ENCODE data around the gene ADCY3. TPM values are rescaled to one million over a fixed set of nuclear protein-coding genes. Genes with fewer than 3 reads are reported as not detected.

The ADCY3 gene
- total RNA-seq, 1 donor from 2014 or later = 46.2 TPM

DNA sequence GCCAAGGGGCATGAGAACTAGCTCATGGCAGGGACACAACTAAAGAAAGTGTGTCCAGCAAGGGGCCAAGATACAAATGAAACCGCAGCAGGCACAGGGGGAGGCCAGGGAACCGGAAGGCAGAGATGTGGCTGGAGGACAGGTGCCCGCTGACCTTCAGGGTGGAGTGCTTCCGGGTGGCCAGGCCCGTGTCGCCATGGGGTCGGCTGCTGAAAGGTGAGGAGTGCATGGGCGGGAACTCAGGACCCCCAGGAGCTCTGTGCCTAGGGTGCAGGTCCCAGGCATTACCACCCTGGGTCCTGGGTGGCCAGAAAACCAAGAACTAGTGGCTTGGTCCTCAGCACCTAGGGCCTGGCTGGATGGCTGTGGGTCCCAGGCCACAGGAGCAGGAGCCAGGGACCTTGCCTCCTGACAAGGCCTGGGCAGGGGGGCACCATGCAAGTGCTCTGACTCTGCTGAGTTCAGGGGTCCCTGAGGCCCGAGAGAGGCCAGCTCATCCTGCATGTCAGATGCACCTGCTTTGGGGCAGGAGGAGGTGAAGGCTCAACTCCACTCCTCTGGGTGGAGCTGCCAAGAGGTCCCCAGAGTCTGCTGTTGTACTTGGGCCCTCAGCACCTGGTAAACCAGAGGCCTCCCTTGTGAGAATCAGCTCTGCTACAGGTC is 75.9 kb downstream of the ADCY3 start:
- Mint-ChIP-seq H3K27me3 (no peaks in the 10 kb centered on the region), H3K27ac (no peak overlapping the region), H3K36me3 (peaks cover 11% of the 10 kb centered on the region), H3K4me3 (no peak overlapping the region), H3K9me3 (no peaks in the 10 kb centered on the region), H3K4me1 (ENCODE audit: unreplicated experiment) (peaks cover 4% of the 10 kb centered on the region)
- no peak for DNase-seq (ENCODE audit: extremely low spot score, unreplicated experiment)
- TF ChIP-seq, protein P1, sequence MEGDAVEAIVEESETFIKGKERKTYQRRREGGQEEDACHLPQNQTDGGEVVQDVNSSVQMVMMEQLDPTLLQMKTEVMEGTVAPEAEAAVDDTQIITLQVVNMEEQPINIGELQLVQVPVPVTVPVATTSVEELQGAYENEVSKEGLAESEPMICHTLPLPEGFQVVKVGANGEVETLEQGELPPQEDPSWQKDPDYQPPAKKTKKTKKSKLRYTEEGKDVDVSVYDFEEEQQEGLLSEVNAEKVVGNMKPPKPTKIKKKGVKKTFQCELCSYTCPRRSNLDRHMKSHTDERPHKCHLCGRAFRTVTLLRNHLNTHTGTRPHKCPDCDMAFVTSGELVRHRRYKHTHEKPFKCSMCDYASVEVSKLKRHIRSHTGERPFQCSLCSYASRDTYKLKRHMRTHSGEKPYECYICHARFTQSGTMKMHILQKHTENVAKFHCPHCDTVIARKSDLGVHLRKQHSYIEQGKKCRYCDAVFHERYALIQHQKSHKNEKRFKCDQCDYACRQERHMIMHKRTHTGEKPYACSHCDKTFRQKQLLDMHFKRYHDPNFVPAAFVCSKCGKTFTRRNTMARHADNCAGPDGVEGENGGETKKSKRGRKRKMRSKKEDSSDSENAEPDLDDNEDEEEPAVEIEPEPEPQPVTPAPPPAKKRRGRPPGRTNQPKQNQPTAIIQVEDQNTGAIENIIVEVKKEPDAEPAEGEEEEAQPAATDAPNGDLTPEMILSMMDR (conservative IDR thresholded peaks at IDR 0.05) = no peak

DNA sequence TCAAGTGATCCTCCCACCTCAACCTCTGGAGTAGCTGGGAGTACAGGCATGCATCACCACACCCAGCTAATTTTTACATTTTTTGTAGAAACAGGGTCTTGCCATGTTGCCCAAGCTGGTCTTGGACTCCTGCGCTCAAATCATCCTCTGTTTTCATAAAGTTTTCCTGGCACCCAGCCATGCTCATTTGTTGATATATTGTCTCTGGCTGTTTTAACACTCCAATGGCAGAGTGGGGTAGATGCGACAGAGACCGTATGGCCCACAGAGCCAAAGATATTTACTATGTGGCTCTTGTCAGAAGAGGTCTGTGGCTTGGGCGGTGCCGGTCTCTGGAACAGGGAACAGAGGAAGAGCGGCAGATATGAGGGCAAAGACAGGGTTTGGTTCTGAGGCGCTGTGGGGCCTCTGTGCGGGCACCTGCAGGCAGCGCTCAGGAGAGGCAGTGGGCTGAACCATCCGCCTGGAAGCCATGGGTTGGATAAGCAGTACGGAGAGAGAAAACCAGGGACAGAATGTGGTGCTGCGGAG is 76.6 kb downstream of the ADCY3 start:
- DNase-seq (ENCODE audit: extremely low spot score, unreplicated experiment) = no peak
- H3K36me3 Mint-ChIP-seq = peaks cover 11% of the 10 kb centered on the region
- no peak overlapping the region for H3K27ac Mint-ChIP-seq
- H3K27me3 Mint-ChIP-seq = no peaks in the 10 kb centered on the region
- H3K4me3 Mint-ChIP-seq = no peak overlapping the region
- H3K4me1 Mint-ChIP-seq (ENCODE audit: unreplicated experiment) = peaks cover 4% of the 10 kb centered on the region
- no peaks in the 10 kb centered on the region for H3K9me3 Mint-ChIP-seq
- TF ChIP-seq, protein P1 (conservative IDR thresholded peaks at IDR 0.05) = no peak

DNA sequence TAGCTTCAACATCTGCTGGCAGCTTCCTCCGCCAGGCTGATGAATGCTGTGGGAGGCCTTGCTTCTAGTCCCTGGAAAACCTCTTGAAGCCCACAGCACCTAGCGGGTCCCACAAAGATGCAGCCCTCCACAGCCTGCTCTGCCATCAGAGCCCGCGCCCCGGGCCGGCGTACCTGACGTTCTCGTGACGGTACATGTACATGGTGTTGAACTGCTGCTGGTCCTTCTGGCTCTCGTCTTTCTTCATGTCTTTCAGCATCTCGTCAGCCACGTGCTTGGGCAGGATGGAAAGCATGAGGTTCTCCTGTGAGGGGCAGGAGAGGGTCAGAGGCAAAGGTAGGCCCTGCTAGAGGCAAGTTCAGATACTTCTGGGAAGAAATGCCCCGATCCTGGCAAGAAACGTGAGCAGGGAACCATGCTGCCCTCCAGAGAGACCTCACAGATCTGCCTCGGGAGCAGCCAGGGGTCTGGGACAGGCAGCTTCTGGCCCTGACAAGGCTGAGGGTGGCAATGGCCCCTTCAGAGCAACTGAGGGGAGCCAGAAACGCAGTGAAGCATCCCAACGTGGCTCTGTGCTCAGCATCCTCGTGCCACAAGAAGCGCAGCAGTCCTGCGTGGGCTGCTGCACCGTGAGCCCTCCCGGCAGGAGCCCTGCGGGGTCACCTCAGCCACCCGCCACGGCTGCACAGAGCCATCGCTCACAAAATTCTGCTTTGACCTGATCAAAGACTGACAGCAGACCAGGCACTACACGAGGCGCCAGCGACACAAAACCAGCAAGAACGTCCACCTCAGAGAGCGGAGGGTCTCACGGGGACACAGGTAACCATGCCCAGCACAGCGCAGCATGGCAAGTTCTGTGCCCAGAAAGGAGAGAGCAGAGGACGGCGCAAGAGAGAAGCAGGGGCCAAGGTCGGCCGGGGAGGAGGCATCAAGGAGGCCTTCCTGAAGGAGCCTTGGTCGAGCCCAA is 77.7 kb downstream of the ADCY3 start:
- Mint-ChIP-seq H3K4me1 (ENCODE audit: unreplicated experiment) (peaks cover 4% of the 10 kb centered on the region), H3K9me3 (no peaks in the 10 kb centered on the region), H3K4me3 (no peak overlapping the region), H3K27me3 (no peaks in the 10 kb centered on the region), H3K27ac (no peak overlapping the region), H3K36me3 (peaks cover 12% of the 10 kb centered on the region)
- DNase-seq (ENCODE audit: extremely low spot score, unreplicated experiment) = no peak
- TF ChIP-seq, protein P1 (conservative IDR thresholded peaks at IDR 0.05) = no peak

DNA sequence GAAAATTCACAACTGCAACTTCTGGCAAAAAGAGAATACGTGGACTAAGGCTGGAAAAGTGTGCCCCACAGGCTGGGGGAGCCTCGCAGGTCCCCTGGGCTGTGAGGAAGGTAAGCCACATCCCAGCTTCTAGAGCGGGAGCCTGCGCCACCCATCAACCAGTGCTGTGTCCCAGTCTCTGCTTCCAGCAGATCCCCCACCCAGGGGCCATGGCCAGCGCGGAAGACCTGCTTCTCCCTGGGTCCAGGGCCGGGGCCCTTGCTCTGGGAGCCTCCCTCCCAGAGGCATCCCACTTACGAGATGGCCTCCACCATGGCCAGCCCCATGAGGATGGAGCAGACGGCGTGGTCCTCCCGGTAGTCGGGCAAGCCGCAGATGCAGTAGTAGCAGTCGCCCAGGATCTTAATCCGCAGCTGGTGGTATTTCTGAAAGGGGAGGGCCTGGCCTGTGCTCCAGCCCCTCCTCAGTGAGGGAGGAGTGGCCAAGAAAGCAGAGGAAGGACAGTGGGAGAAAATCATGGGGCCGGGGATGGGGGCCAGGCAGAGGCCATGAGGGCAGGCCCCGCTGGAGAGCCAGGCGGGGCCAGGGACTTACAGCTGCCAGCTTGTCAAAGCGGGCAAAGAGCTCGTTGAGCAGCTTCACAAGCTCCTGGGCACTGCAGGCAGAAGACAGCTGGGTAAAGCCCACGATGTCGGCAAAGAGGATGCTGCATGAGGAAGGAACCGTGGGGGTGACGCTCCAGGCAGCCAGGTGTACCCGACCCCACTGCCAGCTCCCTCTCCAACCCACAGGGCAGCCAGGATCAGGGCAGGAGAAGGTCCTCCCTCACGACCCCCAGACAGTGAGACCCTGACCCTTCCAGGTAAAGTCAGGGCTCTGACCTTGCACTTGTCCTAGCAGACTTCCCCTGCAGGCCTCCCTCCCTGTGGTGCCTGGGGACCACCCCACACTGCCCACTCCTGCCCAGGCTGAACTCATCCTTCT is 78.8 kb downstream of the ADCY3 start:
- no peak for DNase-seq (ENCODE audit: extremely low spot score, unreplicated experiment)
- peaks cover 11% of the 10 kb centered on the region for H3K36me3 Mint-ChIP-seq
- no peaks in the 10 kb centered on the region for H3K27me3 Mint-ChIP-seq
- no peak overlapping the region for H3K4me3 Mint-ChIP-seq
- no peaks in the 10 kb centered on the region for H3K9me3 Mint-ChIP-seq
- no peak overlapping the region for H3K27ac Mint-ChIP-seq
- TF ChIP-seq, protein P1 (conservative IDR thresholded peaks at IDR 0.05) = no peak
- peaks cover 4% of the 10 kb centered on the region for H3K4me1 Mint-ChIP-seq (ENCODE audit: unreplicated experiment)

All from type B pancreatic cell (in vitro differentiated cells).